BLaER1 treated with 17β-estradiol and CSF1 and Interleukin-3, amounts not matched to agents 10 nM and 100 nM (cell line): ENCODE measurements around the gene DRICH1.
A peak's percentile ranks its signal among the peaks of the same experiment; 100 is the strongest.
"Not testable (repeated sequence)": the region's sequence is repeated elsewhere in the genome, so short reads cannot be mapped to it uniquely, and the experiment has no call there.

Experiments used
- H3K27ac ChIP-seq, 11 experiments: shearing (Covaris generic); formaldehyde crosslinking; 2 replicates each; pipeline ENCODE4 v1.8.1; 2022
- H3K27me3 ChIP-seq, 11 experiments: shearing (Covaris generic); formaldehyde crosslinking; 2 replicates each; pipeline ENCODE4 v1.8.1; 2022
- H3K36me3 ChIP-seq, 11 experiments: shearing (Covaris generic); formaldehyde crosslinking; 2 replicates each; pipeline ENCODE4 v1.8.1; 2022
- H3K4me1 ChIP-seq, 10 experiments: shearing (Covaris generic); formaldehyde crosslinking; 2 replicates each; pipeline ENCODE4 v1.8.1; 2022
- H3K4me2 ChIP-seq, 11 experiments: shearing (Covaris generic); formaldehyde crosslinking; 2 replicates each; pipeline ENCODE4 v1.8.1; 2022
- H3K4me3 ChIP-seq, 10 experiments: shearing (Covaris generic); formaldehyde crosslinking; 2 replicates each; pipeline ENCODE4 v1.8.1; 2022
- H3K9ac ChIP-seq, 11 experiments: shearing (Covaris generic); formaldehyde crosslinking; 2 replicates each; pipeline ENCODE4 v1.8.1; 2022
- H3K9me3 ChIP-seq, 11 experiments: shearing (Covaris generic); formaldehyde crosslinking; replicated peaks in 1 of 11; 2 replicates each; pipeline ENCODE4 v1.8.1; 2022
- H4K20me1 ChIP-seq, 11 experiments: shearing (Covaris generic); formaldehyde crosslinking; 2 replicates each; pipeline ENCODE4 v1.8.1; 2022
- Cebpa-rat ChIP-seq, 11 experiments: shearing (Covaris generic); IDR thresholded peaks; 2 replicates each; pipeline ENCODE4 v1.8.1; 2022

DRICH1 gene

DNA sequence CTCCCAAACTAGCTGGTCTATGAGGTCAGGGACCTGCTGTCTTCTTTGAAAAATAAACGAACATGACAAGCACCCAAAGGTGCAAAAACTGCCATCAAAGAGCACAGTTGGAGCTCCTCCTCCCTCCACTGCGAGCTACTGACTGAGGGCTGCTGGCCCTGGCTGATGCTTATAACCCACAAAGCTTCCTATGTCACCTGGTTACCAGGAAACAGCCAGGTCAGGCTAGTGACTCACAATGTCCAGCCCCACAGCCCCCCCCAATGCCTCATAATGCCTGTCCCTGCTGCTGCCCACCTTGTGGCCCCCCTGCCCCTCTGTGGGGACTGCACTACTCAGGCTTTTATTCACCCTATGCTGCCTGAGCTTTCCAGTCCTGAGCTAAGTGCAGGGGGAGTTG is at the start of gene DRICH1:
Gene DRICH1, minus strand, starts transcription at position 144 of the 400 bp plus-strand sequence. CDS start 298 bp downstream, outside the sequence.
- no peaks in the 10 kb centered on the region for H4K20me1 ChIP-seq
- no peak for TF ChIP-seq Cebpa-rat (IDR thresholded peaks at IDR 0.05)
- H3K9ac ChIP-seq = no peak within 1 kb of the TSS
- no peak within 1 kb of the TSS for H3K27ac ChIP-seq
- peaks cover 0 to 11% (median 8%) of the 10 kb centered on the region in 10 experiments; a peak in 12 of 20 replicates for H3K4me1 ChIP-seq
- no peaks in the 10 kb centered on the region for H3K27me3 ChIP-seq
- no peak within 1 kb of the TSS for H3K4me3 ChIP-seq
- H3K9me3 ChIP-seq = no peaks in the 10 kb centered on the region
- H3K36me3 ChIP-seq = peaks cover 0 to 3% (median 0%) of the 10 kb centered on the region in 11 experiments; a peak in 1 of 22 replicates
- no peak within 1 kb of the TSS for H3K4me2 ChIP-seq

GRCh38 chr22:23681026-23681809 is 49.1 kb upstream of the DRICH1 start:
- H3K36me3 ChIP-seq = peaks cover 12 to 63% (median 54%) of the 10 kb centered on the region in 11 experiments; a peak in 20 of 22 replicates
- no peaks in the 10 kb centered on the region for H3K9me3 ChIP-seq
- TF ChIP-seq Cebpa-rat (IDR thresholded peaks at IDR 0.05) = no peak

DNA sequence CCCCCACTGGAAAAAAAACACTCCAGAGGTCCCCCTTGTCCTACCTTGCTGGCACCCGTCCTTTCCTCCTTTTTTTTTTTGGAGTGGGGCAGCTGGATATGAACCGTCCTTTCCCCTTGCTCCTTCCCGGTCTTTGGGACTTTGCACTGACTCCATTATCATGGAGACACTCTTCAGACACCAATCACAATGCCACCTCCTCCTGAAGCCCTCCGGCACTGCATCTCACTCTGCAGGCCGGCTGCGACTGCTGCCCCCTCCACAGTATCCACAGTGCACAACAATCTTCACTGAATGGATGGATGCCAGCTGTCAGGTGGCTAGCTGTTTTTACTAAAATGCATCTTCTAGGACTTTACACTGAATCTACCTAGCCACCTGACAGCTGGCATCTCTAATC is 46.0 kb upstream of the DRICH1 start:
- no peak for TF ChIP-seq Cebpa-rat (IDR thresholded peaks at IDR 0.05)
- Histone ChIP-seq H3K4me2 (no peak overlapping the region), H3K9me3 (no peaks in the 10 kb centered on the region), H3K27ac (no peak overlapping the region), H3K4me3 (no peak overlapping the region), H3K27me3 (no peaks in the 10 kb centered on the region), H4K20me1 (no peaks in the 10 kb centered on the region; a peak in 4 of 22 replicates), H3K9ac (no peak overlapping the region), H3K36me3 (peaks cover 5 to 47% (median 43%) of the 10 kb centered on the region in 11 experiments; a peak in 20 of 22 replicates), H3K4me1 (peaks cover 15 to 36% (median 27%) of the 10 kb centered on the region in 10 experiments)

More at GRCh38 chr22:23681026-23681809, 49.1 kb upstream of the DRICH1 start:
- Histone ChIP-seq H3K4me3 (no peak overlapping the region), H3K4me2 (no peak overlapping the region), H3K9ac (no peak overlapping the region), H3K27me3 (no peaks in the 10 kb centered on the region), H3K27ac (no peak overlapping the region), H4K20me1 (no peaks in the 10 kb centered on the region; a peak in 4 of 22 replicates), H3K4me1 (peaks cover 7 to 20% (median 12%) of the 10 kb centered on the region in 10 experiments)

GRCh38 chr22:23677701-23677995 is 45.5 kb upstream of the DRICH1 start:
- no peak overlapping the region for H3K9ac ChIP-seq
- no peak for TF ChIP-seq Cebpa-rat (IDR thresholded peaks at IDR 0.05)
- H4K20me1 ChIP-seq = no peaks in the 10 kb centered on the region; a peak in 3 of 22 replicates
- H3K9me3 ChIP-seq = no peaks in the 10 kb centered on the region
- peaks cover 0 to 42% (median 38%) of the 10 kb centered on the region in 11 experiments; a peak in 20 of 22 replicates for H3K36me3 ChIP-seq
- H3K4me3 ChIP-seq = no peak overlapping the region
- no peak overlapping the region for H3K4me2 ChIP-seq
- H3K4me1 ChIP-seq = peaks cover 15 to 36% (median 24%) of the 10 kb centered on the region in 10 experiments
- H3K27ac ChIP-seq = no peak overlapping the region
- H3K27me3 ChIP-seq = no peaks in the 10 kb centered on the region

GRCh38 chr22:23676841-23677700 is 45.0 kb upstream of the DRICH1 start:
- Histone ChIP-seq H3K27ac (peak overlapping the region in 4 of 11 experiments; percentile 49 to 70 (median 68); a peak in 5 of 22 replicates), H3K36me3 (peaks cover 0 to 36% (median 32%) of the 10 kb centered on the region in 11 experiments; a peak in 19 of 22 replicates), H3K4me1 (peaks cover 15 to 36% (median 24%) of the 10 kb centered on the region in 10 experiments), H3K4me2 (peak overlapping the region; percentile 56 to 86 (median 69); a peak in 19 of 22 replicates)
- not testable (repeated sequence) for H3K27me3 ChIP-seq, H3K9ac ChIP-seq, H4K20me1 ChIP-seq, H3K4me3 ChIP-seq, H3K9me3 ChIP-seq

- H3K4me1 ChIP-seq = peaks cover 15 to 36% (median 24%) of the 10 kb centered on the region in 10 experiments
- no peaks in the 10 kb centered on the region; a peak in 2 of 22 replicates for H4K20me1 ChIP-seq
- H3K4me3 ChIP-seq = no peak overlapping the region
- no peaks in the 10 kb centered on the region for H3K27me3 ChIP-seq
- peak overlapping the region in 10 of 11 experiments; percentile 10 to 70 (median 50); a peak in 19 of 22 replicates for H3K27ac ChIP-seq
- H3K9ac ChIP-seq = peak overlapping the region in 4 of 11 experiments; percentile 8 to 35 (median 14); a peak in 2 of 22 replicates
- no peaks in the 10 kb centered on the region for H3K9me3 ChIP-seq
- no peak for TF ChIP-seq Cebpa-rat (IDR thresholded peaks at IDR 0.05)
- peak overlapping the region; percentile 56 to 86 (median 69) for H3K4me2 ChIP-seq
- peaks cover 0 to 25% (median 20%) of the 10 kb centered on the region in 11 experiments; a peak in 16 of 22 replicates for H3K36me3 ChIP-seq
Observed at GRCh38 chr22:23675502-23676415, 43.6 kb upstream of the DRICH1 start.

GRCh38 chr22:23674886-23675501 is 42.9 kb upstream of the DRICH1 start:
- Histone ChIP-seq H3K36me3 (peaks cover 5 to 26% (median 17%) of the 10 kb centered on the region in 11 experiments; a peak in 15 of 22 replicates), H3K4me1 (peaks cover 15 to 36% (median 24%) of the 10 kb centered on the region in 10 experiments), H3K4me2 (peak overlapping the region in 4 of 11 experiments; percentile 74 to 86 (median 79); a peak in 5 of 22 replicates), H3K9ac (0 out of 22 replicates have a peak overlapping the region, but pooled peaks of 1 of the 11 experiments have one; percentile 8), H3K27ac (peak overlapping the region in 5 of 11 experiments; percentile 22 to 70 (median 68); a peak in 9 of 22 replicates)
- H3K4me3 ChIP-seq, H3K27me3 ChIP-seq, H4K20me1 ChIP-seq, H3K9me3 ChIP-seq: not testable (repeated sequence)
